Mesothelial cell of epicardium (in vitro differentiated cells): Measurements from ENCODE around the gene ZNF343. TPM values are rescaled to one million over a fixed set of nuclear protein-coding genes. Genes with fewer than 3 reads are reported as not detected.

Source experiments
- DNase-seq, 2 experiments: peaks; one replicate each; pipeline ENCODE4 v3.0.0; 2021; ENCODE audit warnings: low spot score in 2 of 2; ENCODE audit not compliant: unreplicated experiment in 2 of 2
- H3K27ac Mint-ChIP-seq: 2 replicates; pipeline ENCODE4 v1.8.0; 2021; ENCODE audit warnings: mixed read lengths
- H3K27me3 Mint-ChIP-seq: 2 replicates; pipeline ENCODE4 v1.8.0; 2021; ENCODE audit warnings: low read depth, mixed read lengths
- H3K36me3 Mint-ChIP-seq: 2 replicates; pipeline ENCODE4 v1.8.0; 2021; ENCODE audit warnings: mixed read lengths
- H3K4me1 Mint-ChIP-seq: 2 replicates; pipeline ENCODE4 v1.8.0; 2021; ENCODE audit warnings: mixed read lengths
- H3K4me3 Mint-ChIP-seq: 2 replicates; pipeline ENCODE4 v1.8.0; 2021; ENCODE audit warnings: mild to moderate bottlenecking, moderate library complexity, mixed read lengths
- H3K9me3 Mint-ChIP-seq: 2 replicates; pipeline ENCODE4 v1.8.0; 2021; ENCODE audit warnings: mixed read lengths
- CTCF ChIP-seq: fragments of 200-600 bp; sonication (generic); IDR thresholded peaks from one replicate; pipeline ENCODE4 v1.5.0; 2021; ENCODE audit warnings: antibody characterized with exemption; ENCODE audit not compliant: unreplicated experiment
- total RNA-seq: library from RNA; stranded (reverse); gene quantifications from 3 replicates; pipeline ENCODE4 v1.2.1, GENCODE V29; 2021

Gene ZNF343
- total RNA-seq, 1 donor from 2014 or later = 12.0 TPM

DNA sequence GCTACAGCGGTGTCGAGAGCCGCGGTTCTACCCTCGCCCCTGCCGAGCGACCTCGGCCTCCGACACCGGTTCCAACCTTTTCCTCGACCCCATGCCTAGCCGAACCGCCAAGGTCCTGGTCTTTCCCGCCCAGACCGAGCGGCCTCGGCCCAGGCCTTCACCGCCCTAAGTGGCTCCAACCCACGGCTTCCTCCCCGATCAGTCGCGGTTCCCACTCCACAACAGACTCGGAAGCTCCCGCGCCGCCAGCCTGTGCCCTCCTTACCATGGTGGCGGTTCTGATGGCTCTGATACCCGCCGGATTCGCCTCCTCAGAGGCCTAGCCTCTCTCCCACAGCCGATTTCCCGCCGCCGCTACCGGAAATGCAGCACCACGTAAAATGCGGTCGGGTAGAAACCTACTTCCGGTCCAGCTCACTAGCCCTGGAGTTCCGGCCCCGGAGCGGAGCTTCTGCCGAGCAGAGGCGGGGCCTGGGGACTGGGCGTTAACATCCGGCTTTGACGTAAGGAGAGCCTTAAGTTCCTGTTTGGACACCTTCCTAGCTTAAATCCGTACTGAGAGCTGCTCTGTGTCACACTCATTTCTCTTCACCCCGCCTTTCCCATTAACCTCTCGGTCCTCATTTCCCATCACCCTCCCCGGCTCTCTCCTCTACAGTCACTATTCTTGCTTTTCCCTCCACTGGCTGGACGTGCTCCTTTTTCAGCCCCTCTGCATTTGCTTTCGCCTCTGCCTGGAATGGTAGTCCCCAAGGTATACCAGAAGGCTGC lies 38.1 kb downstream of the ZNF343 start, which contains the start of gene SNRPB:
TSS of gene SNRPB (minus strand) at position 367 of the 771 bp plus-strand sequence. CDS start at position 268, 99 bp downstream.
- Mint-ChIP-seq H3K27ac (peak within 1 kb of the TSS; percentile 98), H3K4me3 (peak within 1 kb of the TSS; percentile 99), H3K9me3 (peaks cover 12% of the 10 kb centered on the region), H3K4me1 (peaks cover 29% of the 10 kb centered on the region), H3K36me3 (peaks cover 19% of the 10 kb centered on the region), H3K27me3 (no peaks in the 10 kb centered on the region)
- no peak for TF ChIP-seq CTCF
- peak; percentile 89 to 94 for DNase-seq

DNA sequence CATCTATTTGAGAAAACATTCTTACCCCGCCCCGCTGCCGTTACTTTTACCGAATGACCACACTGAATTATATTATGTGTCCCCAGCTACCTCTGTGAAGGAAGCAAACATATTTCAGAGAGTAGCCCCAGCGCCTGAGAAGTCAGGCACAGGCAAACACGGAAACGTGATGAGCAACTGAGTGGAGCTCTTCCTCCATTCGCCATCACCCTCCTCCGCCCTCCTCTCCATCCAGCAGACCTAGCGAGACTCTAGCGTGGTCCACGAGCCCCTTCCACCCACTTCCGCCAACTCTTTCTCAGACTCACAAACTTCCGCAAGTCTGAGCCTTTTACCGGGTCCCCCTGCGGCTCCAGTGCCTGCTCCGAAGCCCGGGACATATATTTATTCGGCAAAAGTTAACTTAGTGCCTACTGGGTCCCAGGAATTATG lies 38.7 kb downstream of the ZNF343 start:
- no peak for DNase-seq
- peaks cover 19% of the 10 kb centered on the region for H3K36me3 Mint-ChIP-seq
- peaks cover 12% of the 10 kb centered on the region for H3K9me3 Mint-ChIP-seq
- H3K27ac Mint-ChIP-seq = peak overlapping the region; percentile 98
- H3K4me3 Mint-ChIP-seq = peak overlapping the region; percentile 99
- no peak for TF ChIP-seq CTCF
- H3K27me3 Mint-ChIP-seq = no peaks in the 10 kb centered on the region
- H3K4me1 Mint-ChIP-seq = peaks cover 29% of the 10 kb centered on the region

DNA sequence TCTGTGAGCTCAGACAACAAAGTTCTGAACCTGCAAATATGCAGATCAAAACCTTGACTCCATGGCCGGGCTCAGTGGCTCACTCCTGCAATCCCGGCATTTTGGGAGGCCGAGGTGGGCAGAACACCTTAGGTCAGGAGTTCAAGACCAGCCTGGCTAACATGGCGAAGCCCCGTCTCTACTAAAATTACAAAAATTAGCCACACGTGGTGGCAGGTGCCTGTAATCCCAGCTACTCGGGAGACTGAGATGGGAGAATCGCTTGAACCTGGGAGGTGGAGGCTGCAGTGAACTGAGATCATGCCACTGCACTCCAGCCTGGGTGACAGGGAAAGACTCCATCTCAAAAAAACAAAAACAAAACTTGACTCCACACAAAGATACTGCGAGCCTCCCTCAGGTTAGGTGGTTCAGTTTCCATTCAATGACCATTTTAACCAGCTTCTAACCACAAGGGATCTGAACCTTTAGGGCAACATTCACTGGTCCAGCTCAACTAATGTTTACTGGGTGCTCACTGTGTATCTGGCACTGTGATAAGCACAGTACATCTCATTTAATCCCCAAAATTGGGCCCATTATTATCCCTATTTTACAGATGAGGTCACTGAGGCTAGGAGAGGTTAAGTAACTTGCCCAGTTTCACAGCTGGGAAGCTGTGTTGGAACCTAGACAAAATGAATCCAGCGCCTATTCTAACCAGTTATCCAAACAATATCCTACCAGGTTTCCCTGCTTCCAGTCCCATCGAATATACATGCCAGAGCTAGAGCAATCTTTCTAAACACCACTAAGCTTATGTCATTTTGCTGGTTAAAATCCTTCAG lies 39.9 kb downstream of the ZNF343 start:
- Mint-ChIP-seq H3K4me3 (peak overlapping the region; percentile 99), H3K9me3 (peaks cover 12% of the 10 kb centered on the region), H3K27ac (peak overlapping the region; percentile 66), H3K4me1 (peaks cover 29% of the 10 kb centered on the region), H3K27me3 (no peaks in the 10 kb centered on the region), H3K36me3 (peaks cover 25% of the 10 kb centered on the region)
- TF ChIP-seq CTCF = no peak
- no peak for DNase-seq

DNA sequence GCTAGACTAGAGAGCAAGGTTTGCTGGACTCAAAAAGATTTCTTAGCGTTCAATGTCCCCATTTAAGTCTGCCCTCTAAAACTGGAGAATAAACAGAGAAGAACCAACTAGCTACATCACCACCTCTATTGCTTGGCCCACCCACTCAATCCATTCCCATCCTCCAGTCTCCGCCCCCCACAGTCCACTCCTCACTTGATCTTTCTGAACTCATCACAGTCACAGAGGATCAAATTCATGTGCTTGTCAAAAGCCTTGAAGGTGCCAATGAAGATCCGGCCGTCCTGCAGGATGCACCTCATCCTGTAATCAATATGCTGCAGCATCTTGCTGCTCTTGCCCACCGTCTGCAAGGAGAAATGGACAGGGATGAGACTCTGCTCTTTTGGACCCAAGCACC lies 41.3 kb downstream of the ZNF343 start:
- H3K9me3 Mint-ChIP-seq = peaks cover under 1% of the 10 kb centered on the region
- no peak for DNase-seq
- no peak for TF ChIP-seq CTCF
- no peak overlapping the region for H3K4me3 Mint-ChIP-seq
- peaks cover 34% of the 10 kb centered on the region for H3K36me3 Mint-ChIP-seq
- peaks cover 29% of the 10 kb centered on the region for H3K4me1 Mint-ChIP-seq
- no peaks in the 10 kb centered on the region for H3K27me3 Mint-ChIP-seq
- no peak overlapping the region for H3K27ac Mint-ChIP-seq

GRCh38 chr20:2465100-2465499 lies 43.6 kb downstream of the ZNF343 start:
- peaks cover 24% of the 10 kb centered on the region for H3K4me1 Mint-ChIP-seq
- H3K27me3 Mint-ChIP-seq = no peaks in the 10 kb centered on the region
- no peak for DNase-seq
- H3K36me3 Mint-ChIP-seq = peaks cover 50% of the 10 kb centered on the region
- TF ChIP-seq CTCF = no peak
- H3K27ac Mint-ChIP-seq = no peak overlapping the region
- H3K4me3 Mint-ChIP-seq = no peak overlapping the region
- no peaks in the 10 kb centered on the region for H3K9me3 Mint-ChIP-seq
